Upper lobe of left lung (tissue), 4 donors: ENCODE measurements around the gene KRT2.

Source experiments
- POLR2AphosphoS5 ChIP-seq, 2 donors: sonication (generic); formaldehyde crosslinking; IDR thresholded peaks; one replicate each; pipeline ENCODE4 v1.5.1; 2017; ENCODE audit warnings: antibody characterized with exemption in 2 of 2
- TF ChIP-seq, protein P1 (sequence below), 6 experiments: fragments of 450-650 bp in 4 of 6; fragments of 200-600 bp in 2 of 6; sonication (generic) in 2 of 6; IDR thresholded peaks; one replicate each; pipeline ENCODE4 v1.5.1; 2016 to 2019; ENCODE audit warnings: antibody characterized with exemption in 6 of 6

DNA sequence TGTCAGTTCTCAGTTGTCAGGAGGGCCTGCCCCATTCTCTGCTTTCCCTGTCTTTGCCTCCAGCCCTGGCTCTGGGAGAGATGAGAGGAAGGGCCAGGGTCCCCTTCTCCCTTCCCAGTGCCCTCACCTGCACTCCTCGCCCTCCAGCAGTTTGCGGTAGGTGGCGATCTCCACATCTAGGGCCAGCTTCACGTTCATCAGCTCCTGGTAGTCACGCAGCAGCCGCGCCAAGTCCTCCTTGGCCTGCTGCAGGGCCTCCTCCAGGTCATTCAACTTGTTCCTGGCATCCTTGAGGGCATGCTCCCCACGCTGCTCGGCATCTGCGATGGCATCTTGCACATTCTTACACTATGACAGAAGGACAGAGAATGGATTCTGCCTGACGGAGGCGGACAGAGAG lies 5.4 kb downstream of the KRT2 start:
- TF ChIP-seq POLR2AphosphoS5 (IDR thresholded peaks at IDR 0.05): no peak
- TF ChIP-seq, protein P1, sequence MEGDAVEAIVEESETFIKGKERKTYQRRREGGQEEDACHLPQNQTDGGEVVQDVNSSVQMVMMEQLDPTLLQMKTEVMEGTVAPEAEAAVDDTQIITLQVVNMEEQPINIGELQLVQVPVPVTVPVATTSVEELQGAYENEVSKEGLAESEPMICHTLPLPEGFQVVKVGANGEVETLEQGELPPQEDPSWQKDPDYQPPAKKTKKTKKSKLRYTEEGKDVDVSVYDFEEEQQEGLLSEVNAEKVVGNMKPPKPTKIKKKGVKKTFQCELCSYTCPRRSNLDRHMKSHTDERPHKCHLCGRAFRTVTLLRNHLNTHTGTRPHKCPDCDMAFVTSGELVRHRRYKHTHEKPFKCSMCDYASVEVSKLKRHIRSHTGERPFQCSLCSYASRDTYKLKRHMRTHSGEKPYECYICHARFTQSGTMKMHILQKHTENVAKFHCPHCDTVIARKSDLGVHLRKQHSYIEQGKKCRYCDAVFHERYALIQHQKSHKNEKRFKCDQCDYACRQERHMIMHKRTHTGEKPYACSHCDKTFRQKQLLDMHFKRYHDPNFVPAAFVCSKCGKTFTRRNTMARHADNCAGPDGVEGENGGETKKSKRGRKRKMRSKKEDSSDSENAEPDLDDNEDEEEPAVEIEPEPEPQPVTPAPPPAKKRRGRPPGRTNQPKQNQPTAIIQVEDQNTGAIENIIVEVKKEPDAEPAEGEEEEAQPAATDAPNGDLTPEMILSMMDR (IDR thresholded peaks at IDR 0.05): no peak
